GM13976 (cell line): ENCODE results near the gene C6orf141.

Source experiments
- DNase-seq: peaks from one replicate; pipeline ENCODE4 v3.0.0; 2012; ENCODE audit warnings: low spot score
- CTCF ChIP-seq: IDR thresholded peaks from 2 replicates; pipeline ENCODE4 v1.5.1; 2012; ENCODE audit warnings: borderline replicate concordance, mild to moderate bottlenecking; ENCODE audit not compliant: insufficient read depth; ENCODE audit errors: extremely low read depth, missing control alignments, control extremely low read depth
- in situ Hi-C: fragments of 300-500 bp; cut with MboI; formaldehyde crosslinking; loops from one replicate; pipeline ENCODE4 v1.12.0; 2022; ENCODE audit warnings: low sequenced_read_pairs, mixed read lengths, inconsistent platforms; ENCODE audit not compliant: unreplicated experiment

C6orf141 gene

DNA sequence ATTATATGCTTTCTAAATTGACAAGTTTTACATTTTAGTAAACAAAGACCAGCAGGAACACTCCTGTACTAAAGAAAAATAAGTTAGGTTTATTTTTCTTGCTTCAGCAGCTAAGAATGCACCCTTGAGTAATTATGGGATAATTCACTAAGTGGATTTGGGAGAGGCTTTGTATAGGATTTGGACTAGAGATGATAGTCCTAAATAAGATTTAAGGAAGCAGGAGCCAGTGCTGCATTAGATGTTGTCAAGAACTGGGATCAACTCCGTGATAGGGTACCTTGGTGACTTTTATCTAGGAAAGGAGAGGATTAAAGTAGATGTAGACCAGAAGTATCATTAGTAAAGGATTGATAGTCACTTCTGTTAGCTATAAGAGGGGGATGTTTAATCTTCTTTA is 4.1 kb upstream of the C6orf141 start:
- no peak for DNase-seq
- in situ Hi-C loops = no loop called here
- TF ChIP-seq CTCF = no peak

DNA sequence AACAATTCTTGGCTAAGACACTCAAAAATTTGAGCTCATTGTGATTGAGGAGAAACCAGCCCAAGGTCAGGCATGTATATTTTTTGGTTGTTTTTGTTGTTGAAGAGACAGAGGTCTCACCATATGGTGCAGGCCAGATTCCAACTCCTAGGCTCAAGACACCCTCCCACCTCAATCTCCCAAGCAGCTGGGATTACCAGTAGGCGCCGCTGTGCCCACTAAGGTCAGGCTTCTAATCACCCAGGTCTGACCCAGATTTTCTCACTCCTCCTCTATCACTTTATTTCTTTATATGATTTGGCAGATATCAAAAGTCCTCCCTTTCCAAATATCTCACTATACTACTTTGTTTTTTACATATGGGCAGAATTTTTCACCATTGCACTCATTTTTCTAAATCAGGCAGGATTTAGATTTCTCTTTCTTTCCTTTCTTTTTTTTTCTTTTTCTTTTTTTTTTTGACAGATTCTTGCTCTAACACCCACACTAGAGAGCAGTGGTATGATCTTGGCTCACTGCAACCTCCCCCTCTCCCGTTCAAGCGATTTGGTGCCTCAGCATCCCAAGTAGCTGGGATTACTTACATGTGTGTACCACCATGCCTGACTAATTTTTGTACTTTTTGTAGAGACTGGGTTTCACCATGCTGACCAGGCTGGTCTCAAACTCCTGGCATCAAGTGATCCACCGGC is 1.7 kb upstream of the C6orf141 start:
- in situ Hi-C loops = no loop called here
- no peak for DNase-seq
- no peak for TF ChIP-seq CTCF

GRCh38 chr6:49549691-49550491 is 577 bp upstream of the C6orf141 start:
- DNase-seq = no peak
- in situ Hi-C loops = no loop called here
- no peak for TF ChIP-seq CTCF

- in situ Hi-C loops = no loop called here
- no peak for TF ChIP-seq CTCF
- DNase-seq = peak; percentile 36
These were observed 804 bp downstream of the C6orf141 start for GRCh38 chr6:49551078-49551865.

DNA sequence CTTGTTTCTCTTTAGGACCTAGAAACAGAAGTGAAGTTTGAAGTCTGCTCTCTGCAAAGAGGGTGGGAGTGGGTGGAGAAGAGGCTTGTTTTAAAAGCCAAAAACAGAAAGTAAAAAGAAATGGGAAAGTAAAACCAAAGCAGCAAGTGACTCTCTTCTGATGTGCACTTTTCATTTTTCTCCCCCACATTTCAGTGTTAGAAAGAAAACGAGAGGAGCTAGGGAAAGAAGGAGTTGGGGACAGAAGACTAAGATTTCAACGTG is 1.3 kb downstream of the C6orf141 start:
- no peak for TF ChIP-seq CTCF
- peak; percentile 63 for DNase-seq
- in situ Hi-C loops = no loop called here

DNA sequence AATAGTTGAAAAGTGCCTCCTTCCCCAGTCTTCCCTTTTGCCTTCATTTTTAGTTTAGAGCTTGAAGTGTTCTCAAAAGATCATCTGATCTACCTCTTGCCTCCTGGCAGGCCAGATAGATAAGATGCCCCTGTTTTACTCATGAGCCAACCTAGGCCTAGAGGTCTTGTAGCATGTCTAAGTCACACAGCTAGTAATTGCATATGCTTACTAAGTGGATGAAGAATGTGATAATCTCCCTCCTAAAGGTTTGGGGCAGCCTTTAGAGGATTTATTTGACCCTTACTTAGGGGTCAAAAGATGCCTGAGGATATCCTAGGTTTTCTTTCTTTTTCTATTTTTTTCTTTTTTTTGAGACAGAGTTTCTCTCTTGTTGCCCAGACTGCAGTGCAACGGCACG is 2.1 kb downstream of the C6orf141 start:
- in situ Hi-C loops = no loop called here
- DNase-seq = no peak

More for the DNA sequence above, 2.1 kb downstream of the C6orf141 start:
- no peak for TF ChIP-seq CTCF
